Gastrocnemius medialis (tissue), 4 donors: Measurements from ENCODE around the gene KIRREL1.

Experiments
- POLR2A ChIP-seq, 2 donors: fragments of 450-650 bp; IDR thresholded peaks; one replicate each; pipeline ENCODE4 v1.6.1; 2017; ENCODE audit warnings: antibody characterized with exemption in 2 of 2, mild to moderate bottlenecking in 2 of 2, moderate library complexity in 2 of 2
- TF ChIP-seq, protein P1 (sequence below), 5 experiments: fragments of 450-650 bp in 3 of 5; fragments of 200-600 bp in 2 of 5; sonication (generic) in 2 of 5; IDR thresholded peaks in 4 of 5; conservative IDR thresholded peaks in 1 of 5; 1 replicate in 4 of 5; 2 replicates in 1 of 5; pipeline ENCODE4 v1.5.1; 2016 to 2019; ENCODE audit warnings: antibody characterized with exemption in 5 of 5, mild to moderate bottlenecking in 3 of 5, moderate library complexity in 3 of 5

GRCh38 chr1:157993918-157994605 is 617 bp downstream of the KIRREL1 start:
- TF ChIP-seq, protein P1, sequence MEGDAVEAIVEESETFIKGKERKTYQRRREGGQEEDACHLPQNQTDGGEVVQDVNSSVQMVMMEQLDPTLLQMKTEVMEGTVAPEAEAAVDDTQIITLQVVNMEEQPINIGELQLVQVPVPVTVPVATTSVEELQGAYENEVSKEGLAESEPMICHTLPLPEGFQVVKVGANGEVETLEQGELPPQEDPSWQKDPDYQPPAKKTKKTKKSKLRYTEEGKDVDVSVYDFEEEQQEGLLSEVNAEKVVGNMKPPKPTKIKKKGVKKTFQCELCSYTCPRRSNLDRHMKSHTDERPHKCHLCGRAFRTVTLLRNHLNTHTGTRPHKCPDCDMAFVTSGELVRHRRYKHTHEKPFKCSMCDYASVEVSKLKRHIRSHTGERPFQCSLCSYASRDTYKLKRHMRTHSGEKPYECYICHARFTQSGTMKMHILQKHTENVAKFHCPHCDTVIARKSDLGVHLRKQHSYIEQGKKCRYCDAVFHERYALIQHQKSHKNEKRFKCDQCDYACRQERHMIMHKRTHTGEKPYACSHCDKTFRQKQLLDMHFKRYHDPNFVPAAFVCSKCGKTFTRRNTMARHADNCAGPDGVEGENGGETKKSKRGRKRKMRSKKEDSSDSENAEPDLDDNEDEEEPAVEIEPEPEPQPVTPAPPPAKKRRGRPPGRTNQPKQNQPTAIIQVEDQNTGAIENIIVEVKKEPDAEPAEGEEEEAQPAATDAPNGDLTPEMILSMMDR (IDR thresholded peaks at IDR 0.05 in 4 of 5, conservative IDR thresholded peaks at IDR 0.05 in 1 of 5), result no peak
- TF ChIP-seq POLR2A (IDR thresholded peaks at IDR 0.05), result no peak
